Measurements from ENCODE around the gene CCDC85B. TPM values are rescaled to one million over a fixed set of nuclear protein-coding genes. Genes with fewer than 3 reads are reported as not detected.

The CCDC85B gene
- polyA plus RNA-seq, 3 donors, result 20.8 to 35.2 (median 24.4) TPM

- intact Hi-C loops (cut with micrococcal nuclease), result no loop called here
- peak; percentile 6 for TF ChIP-seq CTCF (IDR thresholded peaks at IDR 0.05)
- no peak overlapping the region for H3K27ac ChIP-seq (ENCODE audit: low read depth in 1 of 2, low read length in 2 of 2)
- Mint-ChIP-seq H3K27ac (no peak overlapping the region), H3K4me3 (no peak overlapping the region), H3K9me3 (peaks cover 0 to 5% (median 0%) of the 10 kb centered on the region in 7 donors), H3K36me3 (no peaks in the 10 kb centered on the region), H3K27me3 (ENCODE audit: low read depth in 3 of 3) (peaks cover 0 to 5% (median 2%) of the 10 kb centered on the region in 3 donors), H3K4me1 (peaks cover 30% of the 10 kb centered on the region)
- no peak for DNase-seq
- peaks cover 18 to 21% of the 10 kb centered on the region in 2 donors for H3K4me1 ChIP-seq (ENCODE audit: control insufficient read depth in 1 of 2, insufficient read depth in 2 of 2, low read length in 2 of 2)
- H4K20me1 ChIP-seq (ENCODE audit: insufficient read depth, low read length), result no peaks in the 10 kb centered on the region
- H3K4me3 ChIP-seq (replicated peaks in 1 of 3; ENCODE audit: low read depth in 2 of 3, low read length in 3 of 3), result no peak overlapping the region
- H2AFZ ChIP-seq (ENCODE audit: insufficient read depth, low read depth, low read length, poor library complexity, severe bottlenecking), result no peak overlapping the region
- H3K36me3 ChIP-seq (replicated peaks in 1 of 2; ENCODE audit: control insufficient read depth in 1 of 2, insufficient read depth in 2 of 2, low read length in 2 of 2), result no peaks in the 10 kb centered on the region
- no peaks in the 10 kb centered on the region for H3K9me3 ChIP-seq (replicated peaks in 1 of 2; ENCODE audit: control insufficient read depth in 1 of 2, insufficient read depth in 1 of 2, low read length in 2 of 2)
- 79% methylated on average over 11 of the region's 13 CpGs for WGBS (ENCODE audit: insufficient coverage)
- H3K79me2 ChIP-seq (ENCODE audit: insufficient read depth, low read length), result no peaks in the 10 kb centered on the region
- H3K9ac ChIP-seq (ENCODE audit: insufficient read depth, low read length, poor library complexity, severe bottlenecking), result no peak overlapping the region
- H3K27me3 ChIP-seq (ENCODE audit: control insufficient read depth in 2 of 2, insufficient read depth in 2 of 2, low read length in 2 of 2), result no peaks in the 10 kb centered on the region
- H3K4me2 ChIP-seq (replicated peaks; ENCODE audit: extremely low read depth, low read length, poor library complexity, severe bottlenecking), result no peak overlapping the region
Measured at GRCh38 chr11:65931773-65932557, 41.5 kb downstream of the CCDC85B start.

- H3K36me3 ChIP-seq (replicated peaks in 1 of 2; ENCODE audit: control insufficient read depth in 1 of 2, insufficient read depth in 2 of 2, low read length in 2 of 2), result no peaks in the 10 kb centered on the region
- no peaks in the 10 kb centered on the region for H3K36me3 Mint-ChIP-seq
- H3K9me3 ChIP-seq (replicated peaks in 1 of 2; ENCODE audit: control insufficient read depth in 1 of 2, insufficient read depth in 1 of 2, low read length in 2 of 2), result no peaks in the 10 kb centered on the region
- peaks cover 0 to 5% (median 0%) of the 10 kb centered on the region in 7 donors for H3K9me3 Mint-ChIP-seq
- H3K4me1 ChIP-seq (ENCODE audit: control insufficient read depth in 1 of 2, insufficient read depth in 2 of 2, low read length in 2 of 2), result peaks cover 13 to 16% of the 10 kb centered on the region in 2 donors
- H3K4me2 ChIP-seq (replicated peaks; ENCODE audit: extremely low read depth, low read length, poor library complexity, severe bottlenecking), result no peak overlapping the region
- intact Hi-C loops (cut with micrococcal nuclease), result no loop called here
- no peak for DNase-seq
- H3K27ac ChIP-seq (ENCODE audit: low read depth in 1 of 2, low read length in 2 of 2), result no peak overlapping the region
- H3K27ac Mint-ChIP-seq, result peak overlapping the region in 1 of 7 donors; percentile 28
- H3K79me2 ChIP-seq (ENCODE audit: insufficient read depth, low read length), result no peaks in the 10 kb centered on the region
- H4K20me1 ChIP-seq (ENCODE audit: insufficient read depth, low read length), result no peaks in the 10 kb centered on the region
- peaks cover 25% of the 10 kb centered on the region for H3K4me1 Mint-ChIP-seq
- H3K27me3 ChIP-seq (ENCODE audit: control insufficient read depth in 2 of 2, insufficient read depth in 2 of 2, low read length in 2 of 2), result no peaks in the 10 kb centered on the region
- peaks cover 1 to 11% (median 3%) of the 10 kb centered on the region in 3 donors for H3K27me3 Mint-ChIP-seq (ENCODE audit: low read depth in 3 of 3)
- TF ChIP-seq CTCF (IDR thresholded peaks at IDR 0.05), result peak; percentile 8
- WGBS (ENCODE audit: insufficient coverage), result 82% methylated on average over 6 of the region's 9 CpGs
- H3K9ac ChIP-seq (ENCODE audit: insufficient read depth, low read length, poor library complexity, severe bottlenecking), result no peak overlapping the region
- H2AFZ ChIP-seq (ENCODE audit: insufficient read depth, low read depth, low read length, poor library complexity, severe bottlenecking), result no peak overlapping the region
- no peak overlapping the region for H3K4me3 Mint-ChIP-seq
- H3K4me3 ChIP-seq (replicated peaks in 1 of 3; ENCODE audit: low read depth in 2 of 3, low read length in 3 of 3), result no peak overlapping the region
Measured at GRCh38 chr11:65932558-65932919, 42.1 kb downstream of the CCDC85B start.
